Chondrocyte (in vitro differentiated cells): Measurements from ENCODE around the gene RHOBTB1. TPM values are rescaled to one million over a fixed set of nuclear protein-coding genes. Genes with fewer than 3 reads are reported as not detected.
A peak's percentile ranks its signal among the peaks of the same experiment; 100 is the strongest.

Source experiments
- DNase-seq: peaks from one replicate; pipeline ENCODE4 v3.0.0; 2021; ENCODE audit warnings: mixed read lengths, low spot score
- H3K27ac Mint-ChIP-seq: one replicate; pipeline ENCODE4 v1.8.0; 2021; ENCODE audit warnings: mild to moderate bottlenecking, moderate library complexity, mixed read lengths; ENCODE audit not compliant: unreplicated experiment
- H3K27me3 Mint-ChIP-seq: 2 replicates; pipeline ENCODE4 v1.8.0; 2021; ENCODE audit warnings: low read depth, mixed read lengths
- H3K36me3 Mint-ChIP-seq: 2 replicates; pipeline ENCODE4 v1.8.0; 2021; ENCODE audit warnings: low read depth, mixed read lengths
- H3K4me1 Mint-ChIP-seq: 2 replicates; pipeline ENCODE4 v1.8.0; 2021; ENCODE audit warnings: low read depth, mild to moderate bottlenecking, mixed read lengths
- H3K4me3 Mint-ChIP-seq: one replicate; pipeline ENCODE4 v1.8.0; 2021; ENCODE audit warnings: mild to moderate bottlenecking, moderate library complexity, mixed read lengths; ENCODE audit not compliant: unreplicated experiment
- H3K9me3 Mint-ChIP-seq: 2 replicates; pipeline ENCODE4 v1.8.0; 2021; ENCODE audit warnings: low read depth, mixed read lengths
- total RNA-seq: library from RNA; stranded (reverse); gene quantifications from 3 replicates; pipeline ENCODE4 v1.2.1, GENCODE V29; 2021
- TF ChIP-seq, protein P1 (sequence below): fragments of 200-600 bp; sonication (generic); IDR thresholded peaks from 2 replicates; pipeline ENCODE4 v1.5.0; 2021; ENCODE audit warnings: antibody characterized with exemption, mild to moderate bottlenecking, moderate library complexity

RHOBTB1 gene
- total RNA-seq, 1 donor from 2014 or later = 19.2 TPM

DNA sequence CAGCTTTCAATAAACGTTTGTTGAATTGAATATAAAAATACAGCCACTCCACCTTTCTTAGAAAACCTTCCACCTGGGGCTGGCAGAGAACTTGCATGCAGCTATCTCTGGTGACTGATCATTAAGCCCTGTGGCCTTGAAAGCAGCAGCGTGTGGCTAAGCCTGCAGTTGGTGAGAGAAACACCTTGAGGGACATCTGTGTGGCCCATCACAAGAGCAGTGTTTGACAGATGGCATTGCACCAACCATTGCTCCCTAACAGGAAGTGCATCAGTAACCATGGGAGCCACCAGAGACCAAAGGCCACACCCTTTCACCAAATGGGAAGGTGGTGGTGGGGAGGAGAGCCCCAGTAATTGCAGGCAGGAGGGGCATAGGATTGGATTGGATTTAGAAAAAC, 22.4 kb downstream of the RHOBTB1 start:
- TF ChIP-seq, protein P1, sequence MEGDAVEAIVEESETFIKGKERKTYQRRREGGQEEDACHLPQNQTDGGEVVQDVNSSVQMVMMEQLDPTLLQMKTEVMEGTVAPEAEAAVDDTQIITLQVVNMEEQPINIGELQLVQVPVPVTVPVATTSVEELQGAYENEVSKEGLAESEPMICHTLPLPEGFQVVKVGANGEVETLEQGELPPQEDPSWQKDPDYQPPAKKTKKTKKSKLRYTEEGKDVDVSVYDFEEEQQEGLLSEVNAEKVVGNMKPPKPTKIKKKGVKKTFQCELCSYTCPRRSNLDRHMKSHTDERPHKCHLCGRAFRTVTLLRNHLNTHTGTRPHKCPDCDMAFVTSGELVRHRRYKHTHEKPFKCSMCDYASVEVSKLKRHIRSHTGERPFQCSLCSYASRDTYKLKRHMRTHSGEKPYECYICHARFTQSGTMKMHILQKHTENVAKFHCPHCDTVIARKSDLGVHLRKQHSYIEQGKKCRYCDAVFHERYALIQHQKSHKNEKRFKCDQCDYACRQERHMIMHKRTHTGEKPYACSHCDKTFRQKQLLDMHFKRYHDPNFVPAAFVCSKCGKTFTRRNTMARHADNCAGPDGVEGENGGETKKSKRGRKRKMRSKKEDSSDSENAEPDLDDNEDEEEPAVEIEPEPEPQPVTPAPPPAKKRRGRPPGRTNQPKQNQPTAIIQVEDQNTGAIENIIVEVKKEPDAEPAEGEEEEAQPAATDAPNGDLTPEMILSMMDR = no peak
- H3K9me3 Mint-ChIP-seq = peaks cover 15% of the 10 kb centered on the region
- no peak overlapping the region for H3K27ac Mint-ChIP-seq
- no peak for DNase-seq
- H3K36me3 Mint-ChIP-seq = peaks cover 5% of the 10 kb centered on the region
- peaks cover 42% of the 10 kb centered on the region for H3K4me1 Mint-ChIP-seq
- H3K27me3 Mint-ChIP-seq = no peaks in the 10 kb centered on the region
- no peak overlapping the region for H3K4me3 Mint-ChIP-seq

DNA sequence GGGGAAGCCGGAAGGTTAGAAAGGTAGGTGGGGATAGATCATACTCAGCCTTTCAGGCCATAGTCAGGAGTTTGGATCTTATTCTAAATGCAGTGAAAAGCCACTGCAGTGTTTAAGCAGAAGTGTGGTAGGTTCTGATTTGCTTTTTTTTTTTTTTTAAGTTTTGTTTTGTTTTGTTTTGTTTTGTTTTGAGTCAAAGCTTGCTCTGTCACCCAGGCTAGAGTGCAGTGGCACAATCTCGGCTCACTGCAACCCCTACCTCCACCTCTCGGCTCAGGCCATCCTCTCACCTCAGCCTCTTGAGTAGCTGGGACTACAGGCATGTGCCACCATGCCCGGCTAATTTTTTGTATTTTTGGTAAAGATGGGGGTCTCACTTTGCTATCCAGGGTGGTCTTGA, 23.5 kb downstream of the RHOBTB1 start:
- no peaks in the 10 kb centered on the region for H3K27me3 Mint-ChIP-seq
- H3K4me1 Mint-ChIP-seq = peaks cover 53% of the 10 kb centered on the region
- TF ChIP-seq, protein P1 = no peak
- H3K36me3 Mint-ChIP-seq = peaks cover 7% of the 10 kb centered on the region
- H3K27ac Mint-ChIP-seq = no peak overlapping the region
- no peak for DNase-seq
- H3K9me3 Mint-ChIP-seq = peaks cover 15% of the 10 kb centered on the region
- no peak overlapping the region for H3K4me3 Mint-ChIP-seq

DNA sequence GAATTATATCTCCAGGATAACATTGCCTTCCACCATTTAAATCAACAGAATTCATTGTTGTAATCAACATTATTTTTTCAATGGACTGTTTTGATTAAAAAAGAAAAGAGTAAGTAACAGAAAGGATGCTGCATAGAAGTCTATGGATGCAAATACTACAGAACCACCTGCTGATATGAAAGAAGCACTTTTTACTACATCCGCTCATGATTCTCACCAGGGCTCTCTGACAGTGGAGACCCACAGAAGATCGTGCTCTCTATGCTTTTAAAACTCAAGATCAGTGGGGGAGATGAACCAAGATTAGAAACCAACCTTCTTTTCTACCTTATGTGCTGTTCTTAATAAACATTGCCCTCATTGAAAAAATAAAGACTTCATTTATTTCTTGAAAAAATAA, 24.4 kb downstream of the RHOBTB1 start:
- peaks cover 4% of the 10 kb centered on the region for H3K36me3 Mint-ChIP-seq
- H3K4me3 Mint-ChIP-seq = no peak overlapping the region
- H3K27ac Mint-ChIP-seq = no peak overlapping the region
- H3K9me3 Mint-ChIP-seq = peaks cover 10% of the 10 kb centered on the region
- DNase-seq = no peak
- H3K4me1 Mint-ChIP-seq = peaks cover 63% of the 10 kb centered on the region
- H3K27me3 Mint-ChIP-seq = no peaks in the 10 kb centered on the region
- TF ChIP-seq, protein P1 = no peak

DNA sequence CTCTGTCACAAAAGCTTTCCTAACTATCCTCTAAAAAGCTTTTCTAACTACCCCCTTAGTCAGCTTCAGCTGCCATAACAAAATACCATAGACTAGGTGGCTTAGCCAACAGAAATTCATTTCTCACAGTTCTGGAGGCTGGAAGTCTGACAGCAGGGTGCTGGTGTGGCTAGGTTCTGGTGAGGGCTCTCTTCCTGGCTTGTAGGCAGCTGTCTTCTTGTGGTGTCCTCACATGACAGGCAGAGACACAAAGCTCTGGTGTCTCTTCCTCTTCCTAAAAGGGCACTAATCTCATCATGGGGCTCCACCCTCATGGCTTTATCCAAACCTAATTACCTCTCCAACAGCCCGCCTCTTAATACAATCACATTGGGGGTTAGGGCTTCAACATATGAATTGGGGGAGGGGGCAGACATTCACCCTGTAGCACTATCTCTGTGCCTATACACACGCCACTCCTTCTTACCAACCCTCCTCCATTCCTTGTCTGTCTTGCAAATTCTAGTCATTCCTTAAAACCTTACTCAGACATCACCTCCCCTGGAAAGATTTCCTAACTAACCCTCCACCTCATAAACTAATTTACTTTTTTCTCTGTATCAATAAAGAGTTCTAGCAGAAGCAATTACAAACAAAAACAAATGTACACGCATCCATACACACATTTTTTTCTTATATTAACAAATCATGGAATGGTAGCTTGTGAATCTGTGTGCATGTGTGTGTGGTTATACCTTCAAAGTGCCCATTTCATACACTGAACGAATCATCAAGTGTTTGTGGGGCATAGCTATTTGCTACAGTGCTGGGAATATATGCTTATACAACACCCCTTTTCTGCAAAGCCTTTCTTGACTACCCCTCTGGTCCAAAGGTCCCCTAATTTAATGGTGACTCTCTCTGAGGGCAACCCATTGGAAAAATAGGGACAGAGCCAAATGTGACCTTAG, 26.4 kb downstream of the RHOBTB1 start:
- Mint-ChIP-seq H3K27ac (peak overlapping the region; percentile 69), H3K9me3 (peaks cover 10% of the 10 kb centered on the region), H3K36me3 (peaks cover 3% of the 10 kb centered on the region), H3K4me3 (no peak overlapping the region), H3K27me3 (no peaks in the 10 kb centered on the region), H3K4me1 (peaks cover 76% of the 10 kb centered on the region)
- TF ChIP-seq, protein P1 = no peak
- DNase-seq = no peak

DNA sequence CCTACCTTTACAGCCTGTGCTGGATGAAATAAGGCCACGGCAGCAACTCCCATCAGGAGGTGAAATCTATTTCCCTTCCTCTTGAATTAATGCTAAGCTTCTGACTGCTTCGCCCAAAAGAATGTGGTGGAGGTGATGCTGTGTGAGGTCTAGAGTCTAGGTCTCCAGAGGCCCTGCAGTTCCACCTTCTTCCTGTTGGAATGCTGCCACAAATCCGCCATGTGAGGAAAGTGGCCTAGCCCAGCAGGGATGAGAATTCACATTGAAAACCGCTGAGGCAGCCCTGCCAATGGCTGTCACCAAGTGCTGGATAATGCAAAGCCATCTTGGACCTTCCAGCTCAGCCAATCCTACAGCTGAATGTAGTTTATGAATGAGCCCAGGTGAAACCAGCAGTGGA, 28.0 kb downstream of the RHOBTB1 start:
- Mint-ChIP-seq H3K27ac (no peak overlapping the region), H3K9me3 (peaks cover 10% of the 10 kb centered on the region), H3K4me1 (peaks cover 76% of the 10 kb centered on the region), H3K36me3 (peaks cover 5% of the 10 kb centered on the region), H3K4me3 (no peak overlapping the region), H3K27me3 (no peaks in the 10 kb centered on the region)
- no peak for DNase-seq
- TF ChIP-seq, protein P1 = peak; percentile 16
